ENCODE results near the gene GNAI3.

- TF ChIP-seq EZH2 (IDR thresholded peaks at IDR 0.05; ENCODE audit: insufficient read depth, poor library complexity, severe bottlenecking) = no peak
- TF ChIP-seq EZH2phosphoT487 (IDR thresholded peaks at IDR 0.05; ENCODE audit: insufficient read depth, low read depth) = no peak
Observed at GRCh38 chr1:109667452-109668122, 119.2 kb downstream of the GNAI3 start, which contains the start of gene GSTM2.

Measured in GM23248 (cell line).